HepG2 (cell line): Measurements from ENCODE around the gene MX2. TPM values are rescaled to one million over a fixed set of nuclear protein-coding genes. Genes with fewer than 3 reads are reported as not detected.
A peak's percentile ranks its signal among the peaks of the same experiment; 100 is the strongest.

Experiments
- AGO1 ChIP-seq: fragments of 200-400 bp; formaldehyde crosslinking; IDR thresholded peaks from 2 replicates; pipeline ENCODE4 v1.6.1; 2017; ENCODE audit warnings: mild to moderate bottlenecking, low read depth, low read length, moderate library complexity; ENCODE audit not compliant: poor library complexity, severe bottlenecking
- ATRX ChIP-seq: sonication (generic); formaldehyde crosslinking; IDR thresholded peaks from 2 replicates; pipeline ENCODE4 v1.4.0; 2020; ENCODE audit warnings: missing genetic modification reagents, borderline replicate concordance
- FOXC1 ChIP-seq: sonication (generic); formaldehyde crosslinking; IDR thresholded peaks from 2 replicates; pipeline ENCODE4 v1.8.0; 2022; ENCODE audit warnings: mild to moderate bottlenecking, missing genetic modification reagents, borderline replicate concordance
- GTF3A ChIP-seq: sonication (generic); formaldehyde crosslinking; conservative IDR thresholded peaks from 2 replicates; pipeline ENCODE4 v1.4.0; 2020; ENCODE audit warnings: mild to moderate bottlenecking, missing genetic modification reagents
- HDAC2 ChIP-seq: sonication (generic); formaldehyde crosslinking; IDR thresholded peaks from 2 replicates; pipeline ENCODE4 v1.4.0; 2020; ENCODE audit warnings: missing genetic modification reagents
- HHEX ChIP-seq: IDR thresholded peaks from 2 replicates; pipeline ENCODE4 v1.6.1; 2016; ENCODE audit warnings: control low read depth
- IKZF1 ChIP-seq: fragments of 450-650 bp; IDR thresholded peaks from 2 replicates; pipeline ENCODE4 v1.7.1; 2016
- IRX3 ChIP-seq: sonication (generic); formaldehyde crosslinking; IDR thresholded peaks from 2 replicates; pipeline ENCODE4 v1.8.1; 2023; ENCODE audit warnings: mild to moderate bottlenecking, low read depth, missing genetic modification reagents, borderline replicate concordance
- KAT2B ChIP-seq: fragments of 150-350 bp; IDR thresholded peaks from 2 replicates; pipeline ENCODE4 v1.6.1; 2014; ENCODE audit warnings: low read depth, low read length, borderline replicate concordance
- KDM3A ChIP-seq: IDR thresholded peaks from 2 replicates; pipeline ENCODE4 v1.6.1; 2018; ENCODE audit warnings: low read depth, missing compliant biosample characterization
- RARG ChIP-seq: sonication (generic); formaldehyde crosslinking; IDR thresholded peaks from 2 replicates; pipeline ENCODE4 v1.4.0; 2020; ENCODE audit warnings: low read depth, mild to moderate bottlenecking, missing genetic modification reagents
- SIN3B ChIP-seq: fragments of 150-350 bp; IDR thresholded peaks from 2 replicates; pipeline ENCODE4 v1.6.1; 2014; ENCODE audit warnings: low read length
- SPEN ChIP-seq: sonication (generic); formaldehyde crosslinking; IDR thresholded peaks from 2 replicates; pipeline ENCODE4 v1.5.1; 2020; ENCODE audit warnings: low read depth, mild to moderate bottlenecking, missing genetic modification reagents
- TAF1 ChIP-seq: sonication (generic); formaldehyde crosslinking; IDR thresholded peaks from 2 replicates; pipeline ENCODE4 v1.4.0; 2020; ENCODE audit warnings: missing genetic modification reagents
- ZNF124 ChIP-seq: sonication (generic); formaldehyde crosslinking; IDR thresholded peaks from 2 replicates; pipeline ENCODE4 v1.4.0; 2020; ENCODE audit warnings: missing genetic modification reagents
- ZNF230 ChIP-seq: sonication (generic); formaldehyde crosslinking; IDR thresholded peaks from 2 replicates; pipeline ENCODE4 v1.4.0; 2020; ENCODE audit warnings: mild to moderate bottlenecking, missing genetic modification reagents
- ZNF724P ChIP-seq: sonication (generic); formaldehyde crosslinking; IDR thresholded peaks from 2 replicates; pipeline ENCODE4 v1.8.0; 2022; ENCODE audit warnings: missing genetic modification reagents, borderline replicate concordance
- ZNF746 ChIP-seq: sonication (generic); formaldehyde crosslinking; IDR thresholded peaks from 2 replicates; pipeline ENCODE4 v1.8.0; 2022; ENCODE audit warnings: mild to moderate bottlenecking, missing genetic modification reagents
- ZSCAN9 ChIP-seq: IDR thresholded peaks from 2 replicates; pipeline ENCODE4 v1.6.1; 2016; ENCODE audit warnings: borderline replicate concordance
- polyA plus RNA-seq, 8 experiments: library from polyadenylated mRNA; depleted of rRNA in 3 of 8; stranded (reverse) in 7 of 8; unstranded in 1 of 8; fragments of >200 nt; fragmentation: Illumina TruSeq in 4 of 8; extraction: Trizol in 4 of 8; gene quantifications; 2 replicates each; pipeline versions ENCODE4 v1.2.1 to v1.2.3, GENCODE V29; 2011 to 2016; ENCODE audit warnings: low read depth in 4 of 8, missing spikeins in 1 of 8, mixed read lengths in 1 of 8; ENCODE audit not compliant: insufficient read depth in 1 of 8
- total RNA-seq, 5 experiments: library from RNA; depleted of rRNA; stranded (reverse); fragments of >200 nt; fragmentation: Illumina TruSeq; extraction: Trizol; gene quantifications; 2 replicates each; pipeline ENCODE4 v1.2.3, GENCODE V29; 2016; ENCODE audit warnings: low read depth in 1 of 5
- TF ChIP-seq, protein P1 (sequence below): IDR thresholded peaks from 2 replicates; pipeline ENCODE4 v1.6.1; 2016; ENCODE audit warnings: low read depth, borderline replicate concordance
- TF ChIP-seq, protein P2 (sequence below): sonication (generic); formaldehyde crosslinking; IDR thresholded peaks from 2 replicates; pipeline ENCODE4 v1.8.0; 2022; ENCODE audit warnings: missing genetic modification reagents, mild to moderate bottlenecking, borderline replicate concordance
- TF ChIP-seq, protein P3 (sequence below): sonication (generic); formaldehyde crosslinking; IDR thresholded peaks from 2 replicates; pipeline ENCODE4 v1.4.0; 2020; ENCODE audit warnings: missing genetic modification reagents
- TF ChIP-seq, protein P4 (sequence below): sonication (generic); formaldehyde crosslinking; IDR thresholded peaks from 2 replicates; pipeline ENCODE4 v1.4.0; 2020; ENCODE audit warnings: missing genetic modification reagents, mild to moderate bottlenecking, borderline replicate concordance
- TF ChIP-seq, protein P5 (sequence below): IDR thresholded peaks from 2 replicates; pipeline ENCODE4 v1.6.1; 2016; ENCODE audit warnings: missing genetic modification reagents, missing compliant biosample characterization

Gene MX2
- total and polyA plus RNA-seq, 2 of the 13 experiments (the other 11 are each of a cell fraction or from before 2014, with no cell fraction given), result 24.0 to 35.7 TPM

DNA sequence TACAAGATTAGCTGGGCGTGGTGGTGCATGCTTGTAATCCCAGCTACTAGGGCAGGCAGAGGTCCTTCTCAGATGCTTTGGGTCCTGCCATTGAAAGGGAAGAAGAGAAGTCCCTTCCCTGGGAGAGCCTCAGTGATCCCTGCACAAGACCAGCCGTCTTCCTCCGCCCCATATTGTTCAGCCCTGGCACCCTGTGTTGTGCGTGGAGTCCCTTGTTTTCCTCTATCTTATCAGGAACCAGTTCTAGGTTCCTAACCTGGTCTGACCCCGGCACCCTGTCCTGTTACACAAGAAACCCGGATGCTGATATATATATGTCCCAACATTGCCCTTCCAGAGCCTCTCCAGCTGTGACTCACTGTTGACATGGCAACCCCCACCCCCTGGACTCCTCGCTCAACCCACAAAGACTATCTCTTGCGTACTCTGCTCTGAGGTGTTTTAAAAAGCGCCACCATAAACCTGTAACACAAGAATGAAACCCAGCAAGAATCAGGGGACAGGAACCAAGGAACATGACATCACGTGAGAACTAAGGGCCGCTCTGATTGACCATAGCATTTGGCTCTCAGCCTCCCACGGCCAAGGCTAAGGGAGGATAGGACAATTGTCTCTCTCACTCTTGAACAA is 4.8 kb downstream of the MX2 start (continued):
- TF ChIP-seq IKZF1, result no peak
- no peak for TF ChIP-seq ATRX (CRISPR knock-in tag)
- TF ChIP-seq GTF3A (CRISPR knock-in tag), result no peak
- TF ChIP-seq, protein P1, sequence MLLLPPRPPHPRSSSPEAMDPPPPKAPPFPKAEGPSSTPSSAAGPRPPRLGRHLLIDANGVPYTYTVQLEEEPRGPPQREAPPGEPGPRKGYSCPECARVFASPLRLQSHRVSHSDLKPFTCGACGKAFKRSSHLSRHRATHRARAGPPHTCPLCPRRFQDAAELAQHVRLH, result no peak
- TF ChIP-seq ZNF230, result no peak
- TF ChIP-seq IRX3, result no peak
- TF ChIP-seq KDM3A, result 0 out of 2 replicates have a peak, but pooled peaks have one; percentile 21
- TF ChIP-seq SPEN (CRISPR knock-in tag), result peak; percentile 82
- no peak; the same call in 1 of the 2 replicates for TF ChIP-seq ZNF124 (CRISPR knock-in tag)
- peak; percentile 34; the same call in 1 of the 2 replicates for TF ChIP-seq FOXC1 (CRISPR knock-in tag)
- TF ChIP-seq HDAC2, result peak; percentile 59; the same call in 1 of the 2 replicates
- TF ChIP-seq, protein P2, sequence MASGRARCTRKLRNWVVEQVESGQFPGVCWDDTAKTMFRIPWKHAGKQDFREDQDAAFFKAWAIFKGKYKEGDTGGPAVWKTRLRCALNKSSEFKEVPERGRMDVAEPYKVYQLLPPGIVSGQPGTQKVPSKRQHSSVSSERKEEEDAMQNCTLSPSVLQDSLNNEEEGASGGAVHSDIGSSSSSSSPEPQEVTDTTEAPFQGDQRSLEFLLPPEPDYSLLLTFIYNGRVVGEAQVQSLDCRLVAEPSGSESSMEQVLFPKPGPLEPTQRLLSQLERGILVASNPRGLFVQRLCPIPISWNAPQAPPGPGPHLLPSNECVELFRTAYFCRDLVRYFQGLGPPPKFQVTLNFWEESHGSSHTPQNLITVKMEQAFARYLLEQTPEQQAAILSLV (CRISPR knock-in tag), result no peak
- no peak for TF ChIP-seq HHEX (CRISPR knock-in tag)
- TF ChIP-seq, protein P3, sequence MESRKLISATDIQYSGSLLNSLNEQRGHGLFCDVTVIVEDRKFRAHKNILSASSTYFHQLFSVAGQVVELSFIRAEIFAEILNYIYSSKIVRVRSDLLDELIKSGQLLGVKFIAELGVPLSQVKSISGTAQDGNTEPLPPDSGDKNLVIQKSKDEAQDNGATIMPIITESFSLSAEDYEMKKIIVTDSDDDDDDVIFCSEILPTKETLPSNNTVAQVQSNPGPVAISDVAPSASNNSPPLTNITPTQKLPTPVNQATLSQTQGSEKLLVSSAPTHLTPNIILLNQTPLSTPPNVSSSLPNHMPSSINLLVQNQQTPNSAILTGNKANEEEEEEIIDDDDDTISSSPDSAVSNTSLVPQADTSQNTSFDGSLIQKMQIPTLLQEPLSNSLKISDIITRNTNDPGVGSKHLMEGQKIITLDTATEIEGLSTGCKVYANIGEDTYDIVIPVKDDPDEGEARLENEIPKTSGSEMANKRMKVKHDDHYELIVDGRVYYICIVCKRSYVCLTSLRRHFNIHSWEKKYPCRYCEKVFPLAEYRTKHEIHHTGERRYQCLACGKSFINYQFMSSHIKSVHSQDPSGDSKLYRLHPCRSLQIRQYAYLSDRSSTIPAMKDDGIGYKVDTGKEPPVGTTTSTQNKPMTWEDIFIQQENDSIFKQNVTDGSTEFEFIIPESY (CRISPR knock-in tag), result no peak
- TF ChIP-seq RARG (CRISPR knock-in tag), result no peak
- no peak for TF ChIP-seq SIN3B
- TF ChIP-seq, protein P4, sequence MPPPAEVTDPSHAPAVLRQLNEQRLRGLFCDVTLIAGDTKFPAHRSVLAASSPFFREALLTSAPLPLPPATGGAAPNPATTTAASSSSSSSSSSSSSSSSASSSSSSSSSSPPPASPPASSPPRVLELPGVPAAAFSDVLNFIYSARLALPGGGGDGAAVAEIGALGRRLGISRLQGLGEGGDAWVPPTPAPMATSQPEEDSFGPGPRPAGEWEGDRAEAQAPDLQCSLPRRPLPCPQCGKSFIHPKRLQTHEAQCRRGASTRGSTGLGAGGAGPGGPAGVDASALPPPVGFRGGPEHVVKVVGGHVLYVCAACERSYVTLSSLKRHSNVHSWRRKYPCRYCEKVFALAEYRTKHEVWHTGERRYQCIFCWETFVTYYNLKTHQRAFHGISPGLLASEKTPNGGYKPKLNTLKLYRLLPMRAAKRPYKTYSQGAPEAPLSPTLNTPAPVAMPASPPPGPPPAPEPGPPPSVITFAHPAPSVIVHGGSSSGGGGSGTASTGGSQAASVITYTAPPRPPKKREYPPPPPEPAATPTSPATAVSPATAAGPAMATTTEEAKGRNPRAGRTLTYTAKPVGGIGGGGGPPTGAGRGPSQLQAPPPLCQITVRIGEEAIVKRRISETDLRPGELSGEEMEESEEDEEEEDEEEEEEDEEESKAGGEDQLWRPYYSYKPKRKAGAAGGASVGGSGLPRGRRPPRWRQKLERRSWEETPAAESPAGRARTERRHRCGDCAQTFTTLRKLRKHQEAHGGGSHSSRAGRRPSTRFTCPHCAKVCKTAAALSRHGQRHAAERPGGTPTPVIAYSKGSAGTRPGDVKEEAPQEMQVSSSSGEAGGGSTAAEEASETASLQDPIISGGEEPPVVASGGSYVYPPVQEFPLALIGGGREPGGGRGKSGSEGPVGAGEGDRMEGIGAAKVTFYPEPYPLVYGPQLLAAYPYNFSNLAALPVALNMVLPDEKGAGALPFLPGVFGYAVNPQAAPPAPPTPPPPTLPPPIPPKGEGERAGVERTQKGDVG (CRISPR knock-in tag), result no peak
- no peak for TF ChIP-seq AGO1
- no peak for TF ChIP-seq ZNF724P (CRISPR knock-in tag)
- no peak for TF ChIP-seq KAT2B
- TF ChIP-seq, protein P5, sequence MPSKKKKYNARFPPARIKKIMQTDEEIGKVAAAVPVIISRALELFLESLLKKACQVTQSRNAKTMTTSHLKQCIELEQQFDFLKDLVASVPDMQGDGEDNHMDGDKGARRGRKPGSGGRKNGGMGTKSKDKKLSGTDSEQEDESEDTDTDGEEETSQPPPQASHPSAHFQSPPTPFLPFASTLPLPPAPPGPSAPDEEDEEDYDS (CRISPR knock-in tag), result no peak; the same call in 1 of the 2 replicates
- no peak for TF ChIP-seq TAF1 (CRISPR knock-in tag)
- TF ChIP-seq ZSCAN9, result 0 out of 2 replicates have a peak, but pooled peaks have one; percentile 28
- no peak for TF ChIP-seq ZNF746 (CRISPR knock-in tag)
